Mesenteric fat pad (tissue), 1 donor: ENCODE results near the gene IL6R. TPM values are rescaled to one million over a fixed set of nuclear protein-coding genes. Genes with fewer than 3 reads are reported as not detected.
"Not testable (repeated sequence)": the region's sequence is repeated elsewhere in the genome, so short reads cannot be mapped to it uniquely, and the experiment has no call there.

Experiments
- DNase-seq: peaks from one replicate; pipeline ENCODE4 v3.0.0-alpha.2; 2020; ENCODE audit warnings: low spot score
- total RNA-seq: library from RNA; stranded (reverse); fragmentation: NEBNext Ultra II Directional; extraction: Animal tissue kit (Norgen Biotek cat#: 25700); gene quantifications from one replicate; pipeline ENCODE4 v1.2.1, GENCODE V29; 2021
- donor health status: DM: yes; HTN: yes; CAD: no.

IL6R gene
- total RNA-seq, 1 donor from 2014 or later, result 35.6 TPM

GRCh38 chr1:154406572-154406879 lies 1.4 kb downstream of the IL6R start:
- no peak for DNase-seq

GRCh38 chr1:154406886-154407197 lies 1.7 kb downstream of the IL6R start:
- no peak for DNase-seq

- DNase-seq, result no peak
These were observed 2.3 kb downstream of the IL6R start for GRCh38 chr1:154407198-154408091.

DNA sequence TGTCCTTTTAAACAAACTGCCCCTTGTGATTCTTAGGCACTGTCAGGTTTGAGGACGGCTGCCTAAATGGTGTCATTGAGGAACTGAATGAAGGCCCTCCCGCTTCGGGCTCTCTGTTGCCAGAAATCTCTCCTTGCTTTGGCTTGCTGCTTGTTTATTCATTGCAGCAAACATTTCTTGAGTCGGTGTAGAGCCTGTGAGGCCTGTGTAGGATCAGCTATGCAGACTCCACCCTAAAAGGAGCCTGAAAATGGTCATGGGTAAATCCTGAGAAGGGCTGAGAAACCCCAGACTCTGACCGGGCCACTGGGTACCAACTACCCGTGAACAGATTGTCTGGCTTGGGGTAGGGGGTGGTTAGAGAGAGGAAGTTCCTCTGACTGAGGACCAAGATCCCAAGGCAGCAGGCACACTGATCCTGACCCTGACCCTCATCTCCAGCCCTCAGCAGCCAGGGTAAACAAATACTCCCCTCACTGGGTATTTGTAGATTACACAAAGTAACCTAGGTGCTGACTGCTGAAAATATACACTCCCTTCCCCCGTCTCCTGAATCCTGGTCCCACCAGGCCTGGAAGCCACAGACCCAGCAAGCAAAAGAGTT lies 3.1 kb downstream of the IL6R start:
- no peak for DNase-seq

DNA sequence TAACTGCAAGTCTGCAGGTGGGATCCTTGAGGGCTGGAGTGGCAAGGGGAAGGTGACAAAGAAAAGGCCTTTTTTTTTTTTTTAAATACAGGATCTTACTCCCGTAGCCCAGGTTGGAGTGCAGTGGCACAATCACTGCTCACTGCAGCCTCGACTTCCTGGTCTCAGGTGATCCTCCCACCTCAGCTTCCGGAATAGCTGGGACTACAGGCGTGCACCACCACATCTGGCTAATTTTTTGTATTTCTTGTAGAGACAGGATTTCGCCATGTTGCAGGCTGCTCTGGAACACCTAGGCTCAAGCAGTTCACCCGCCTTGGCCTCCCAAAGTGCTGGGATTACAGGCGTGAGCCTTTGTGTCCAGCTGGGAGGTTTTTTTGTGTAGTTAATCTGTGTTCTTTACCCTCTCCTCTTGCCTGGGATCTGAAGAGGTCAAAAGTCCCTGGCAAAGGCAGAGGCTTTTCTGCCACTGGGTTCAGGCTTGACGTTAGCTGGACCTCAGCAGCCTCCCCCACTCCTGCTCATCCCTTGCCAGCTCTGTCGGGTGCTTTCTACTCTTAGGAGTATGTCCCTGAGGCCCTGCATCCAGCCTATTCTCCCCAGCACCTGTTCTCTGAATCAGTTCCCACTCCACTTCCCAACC lies 5.2 kb downstream of the IL6R start:
- no peak for DNase-seq

- no peak for DNase-seq
These were observed 6.4 kb downstream of the IL6R start for GRCh38 chr1:154411525-154411924.

- DNase-seq, result no peak
These were observed 8.1 kb downstream of the IL6R start for GRCh38 chr1:154413177-154413783.

DNA sequence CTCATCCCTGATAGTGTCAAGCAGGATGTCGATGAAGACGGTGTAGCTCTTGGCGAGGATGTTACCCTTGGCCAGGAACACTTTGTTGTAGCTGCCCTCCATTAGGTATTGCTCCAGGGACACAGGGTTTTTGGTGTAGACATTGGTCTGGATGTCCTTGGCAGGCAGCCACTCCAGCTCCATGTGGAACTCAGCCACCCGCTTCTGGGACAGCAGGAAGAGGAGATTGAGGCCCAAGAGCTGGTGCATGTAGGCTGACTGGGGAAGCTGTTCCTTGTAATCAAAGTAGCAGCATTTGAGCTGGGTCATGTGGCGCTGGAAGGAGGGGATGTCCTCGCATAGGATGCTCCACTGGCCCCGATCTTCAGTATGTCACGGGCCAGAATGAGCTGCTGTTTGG lies 9.5 kb downstream of the IL6R start:
- DNase-seq, result no peak

GRCh38 chr1:154416471-154417337 lies 11.6 kb downstream of the IL6R start:
- no peak for DNase-seq

DNA sequence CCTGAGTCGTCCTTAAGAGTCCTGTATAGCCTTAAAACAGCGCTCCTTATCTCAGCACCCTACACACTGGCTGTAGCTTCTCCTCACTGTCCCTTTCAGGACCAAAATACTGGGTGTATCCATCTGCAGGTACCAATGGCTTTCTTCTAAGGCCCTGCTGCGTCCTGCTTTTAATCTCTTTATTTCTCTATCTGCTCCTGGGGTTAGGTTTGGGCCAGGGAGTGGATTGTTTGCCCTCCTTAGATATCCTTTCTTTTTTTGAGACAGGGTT lies 12.1 kb downstream of the IL6R start:
- DNase-seq, result no peak

DNA sequence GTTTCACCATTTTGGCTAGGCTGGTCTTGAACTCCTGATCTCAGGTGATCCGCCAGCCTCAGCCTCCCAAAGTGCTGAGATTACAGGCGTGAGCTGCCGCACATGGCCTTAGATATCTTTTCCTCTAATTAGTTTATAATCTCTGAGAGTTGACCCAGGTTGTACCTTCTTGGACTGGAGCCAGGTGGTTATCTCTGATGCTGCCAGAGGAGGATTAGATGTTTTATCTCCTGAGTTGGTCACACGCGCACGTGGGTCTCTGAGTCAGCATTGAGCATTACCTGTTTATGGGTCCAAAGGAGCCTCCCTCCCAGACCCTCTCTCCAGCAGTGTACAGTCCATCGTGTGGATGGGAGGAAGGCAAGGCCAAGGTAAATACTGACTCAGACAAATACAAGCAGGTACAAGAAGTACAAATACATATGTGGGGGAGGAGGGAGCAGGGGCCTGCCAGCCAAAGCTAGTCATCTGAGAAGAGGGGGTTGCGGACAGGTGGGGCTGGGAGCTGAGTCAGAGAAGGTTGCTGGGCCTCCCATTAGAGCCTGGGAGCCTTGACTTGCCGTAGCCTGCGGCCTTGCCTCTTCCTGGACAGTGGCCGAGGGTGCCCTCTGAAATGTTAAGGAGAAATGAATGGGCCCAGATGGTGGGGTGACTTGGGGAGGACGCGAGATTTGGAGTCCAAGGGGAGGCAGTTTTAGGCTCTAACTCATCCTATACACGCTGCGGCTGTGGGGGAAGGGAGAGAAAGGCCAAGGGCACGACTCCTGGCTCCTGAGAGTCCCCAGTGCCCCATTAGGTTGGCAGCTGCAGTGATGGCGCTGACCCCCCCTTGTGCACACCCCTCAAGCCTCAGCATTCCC lies 13.1 kb downstream of the IL6R start:
- DNase-seq, result no peak

- DNase-seq, result no peak
These were observed 13.9 kb downstream of the IL6R start for GRCh38 chr1:154418923-154419619.

DNA sequence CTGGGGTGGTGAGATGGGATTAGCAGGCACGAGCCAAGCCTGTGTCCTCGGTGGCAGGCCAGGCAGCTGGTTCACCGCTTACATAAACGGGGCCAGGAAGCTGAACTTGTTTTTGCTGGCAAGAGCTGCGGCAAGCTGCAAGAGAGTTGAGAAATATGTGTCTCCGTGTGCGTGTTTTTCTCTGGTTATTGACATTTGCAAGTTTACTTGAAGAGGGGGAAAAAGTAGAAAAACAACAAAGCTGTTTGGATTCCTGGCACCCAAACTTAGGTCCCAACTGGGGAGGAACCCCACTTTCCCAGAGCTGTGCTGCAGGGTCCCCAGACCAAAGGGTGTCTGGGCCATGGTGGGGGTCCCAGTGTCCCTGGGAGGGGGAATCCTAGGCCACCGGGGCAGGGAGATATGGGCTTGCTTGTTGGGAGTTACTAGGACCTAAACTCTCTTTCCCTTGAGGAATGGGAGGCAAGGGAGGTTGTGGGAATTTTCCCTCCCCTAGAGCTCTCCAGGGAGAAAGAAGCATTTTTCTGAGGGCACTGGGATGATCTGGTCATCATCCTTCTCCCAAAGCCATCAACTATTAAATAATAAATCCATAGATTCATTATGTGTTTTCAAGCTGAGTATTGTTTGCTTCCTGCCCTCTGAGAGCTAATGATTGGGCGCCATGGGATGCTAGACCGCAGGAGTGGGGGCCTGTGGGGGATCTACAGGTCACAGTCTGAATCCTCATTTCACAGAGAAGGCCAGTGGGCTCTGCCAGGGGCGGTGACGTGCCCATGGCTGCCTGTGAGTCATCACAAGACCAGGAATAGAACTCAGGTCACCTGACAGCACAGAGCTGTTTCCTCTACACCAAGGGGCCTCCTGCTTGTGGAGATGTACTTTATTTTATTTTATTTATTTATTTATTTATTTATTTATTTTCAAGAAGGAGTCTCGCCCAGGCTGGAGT lies 14.8 kb downstream of the IL6R start:
- peak; percentile 95 for DNase-seq

GRCh38 chr1:154420961-154421924 lies 16.1 kb downstream of the IL6R start:
- no peak for DNase-seq

GRCh38 chr1:154422049-154422448 lies 16.9 kb downstream of the IL6R start:
- DNase-seq, result not testable (repeated sequence)

DNA sequence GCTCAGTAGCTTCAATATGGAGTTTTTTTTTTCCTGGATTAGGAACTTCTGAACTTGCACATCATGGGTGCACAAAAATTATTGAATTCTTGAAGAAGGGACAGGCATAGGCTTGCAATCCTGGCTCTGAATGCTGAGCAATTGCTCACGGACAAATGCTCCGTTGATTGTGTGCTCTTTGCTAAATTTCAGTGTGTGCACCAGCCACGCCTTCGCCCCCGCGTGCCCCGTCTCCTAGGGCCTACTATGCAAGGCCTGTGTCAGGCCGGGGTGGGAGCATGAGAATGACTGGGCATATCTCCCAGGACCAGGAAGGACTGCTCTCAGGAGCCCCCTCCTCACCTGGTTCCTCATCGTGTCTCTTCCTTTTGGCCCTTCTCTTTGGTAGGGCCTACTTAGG lies 17.4 kb downstream of the IL6R start:
- DNase-seq, result no peak

DNA sequence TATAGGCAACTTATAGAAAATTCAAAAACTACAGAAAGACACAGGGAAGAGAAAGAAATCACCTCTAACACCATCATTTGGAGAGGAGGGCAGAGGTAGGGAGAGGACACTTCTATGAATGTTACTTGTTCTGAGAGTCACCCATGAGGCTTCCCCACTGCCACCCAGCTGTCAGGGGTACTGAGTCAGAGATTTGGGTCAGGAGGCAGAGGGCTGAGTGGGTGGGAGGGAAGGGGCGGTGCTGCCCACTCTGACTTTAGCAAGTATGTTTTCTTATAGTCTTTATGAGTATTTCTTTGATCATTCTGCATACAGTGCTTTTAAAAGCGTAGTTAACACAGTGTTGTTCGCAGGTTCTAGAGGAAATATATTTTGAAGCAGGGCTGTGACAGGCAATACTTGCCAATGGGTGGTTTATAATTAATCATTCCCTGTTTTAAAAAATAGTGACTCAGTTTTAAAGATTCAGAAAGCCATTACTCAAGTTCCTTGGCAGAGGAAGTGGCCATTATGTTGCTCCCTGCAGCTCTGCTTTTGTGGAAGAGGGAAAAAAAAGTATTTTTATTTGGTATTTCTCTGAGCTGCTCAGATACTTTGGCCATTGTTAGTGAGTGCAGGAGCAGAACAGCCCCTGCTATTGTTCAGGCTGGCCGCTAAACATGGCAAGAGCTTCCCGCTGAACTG lies 18.3 kb downstream of the IL6R start:
- DNase-seq, result no peak
